ENCODE results near the gene TLCD3A. TPM values are rescaled to one million over a fixed set of nuclear protein-coding genes. Genes with fewer than 3 reads are reported as not detected.

The TLCD3A gene
- total RNA-seq, 3 donors from 2014 or later (not counting 1 experiment from before 2014, with no cell fraction given): 0.75 to 3.1 (median 1.8) TPM

DNA sequence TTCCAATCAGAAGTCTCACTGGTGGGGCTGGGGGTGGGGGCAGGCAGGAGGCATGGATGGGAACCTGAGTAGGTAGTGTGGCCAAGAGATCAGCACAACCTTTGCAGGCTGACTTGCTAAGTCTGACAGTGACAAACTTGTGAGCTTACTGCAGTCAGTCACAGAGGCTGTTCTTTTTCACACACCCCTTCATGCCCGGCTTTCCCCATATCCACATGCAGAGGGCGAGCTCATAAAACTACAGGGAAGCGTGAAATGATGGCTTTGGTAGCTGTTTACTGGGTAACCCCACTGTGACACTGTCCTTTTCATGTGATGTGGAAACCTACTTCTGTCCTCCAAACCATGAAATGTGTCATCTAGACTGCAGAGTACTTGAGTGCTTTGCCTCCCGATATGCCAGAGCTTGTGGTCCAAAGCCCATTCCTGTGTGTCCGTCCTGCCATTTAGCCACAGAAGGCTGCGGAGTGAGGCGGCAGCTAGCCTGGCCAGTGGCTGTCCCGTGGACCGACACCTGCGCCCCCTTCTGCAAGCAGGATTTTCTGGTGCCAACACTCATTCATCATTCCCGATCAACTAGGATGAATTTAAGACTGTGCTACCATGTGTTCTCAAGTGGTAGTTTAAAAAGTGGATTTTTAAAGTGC, 9.9 kb downstream of the TLCD3A start:
- 95% methylated on average over 10 of the region's 11 CpGs for WGBS (ENCODE audit: insufficient coverage)
- Mint-ChIP-seq H3K27ac (no peak overlapping the region), H3K27me3 (ENCODE audit: low read depth in 2 of 2) (no peaks in the 10 kb centered on the region)

GRCh38 chr17:743139-743538, 10.7 kb downstream of the TLCD3A start:
- no peak overlapping the region for H3K27ac Mint-ChIP-seq
- H3K27ac ChIP-seq (ENCODE audit: low read length): no peak overlapping the region
- H3K4me3 ChIP-seq (ENCODE audit: low read length): no peak overlapping the region
- H3K27me3 Mint-ChIP-seq (ENCODE audit: low read depth in 2 of 2): no peaks in the 10 kb centered on the region
- no peak for TF ChIP-seq CTCF (IDR thresholded peaks at IDR 0.05)
- WGBS (ENCODE audit: insufficient coverage): 100% methylated on average over 3 of the region's 4 CpGs
- H3K36me3 ChIP-seq (ENCODE audit: control insufficient read depth, insufficient read depth, low read length): peaks cover 32% of the 10 kb centered on the region
- no peaks in the 10 kb centered on the region for H3K9me3 Mint-ChIP-seq
- DNase-seq: no peak
- H3K36me3 Mint-ChIP-seq: no peaks in the 10 kb centered on the region
- no peaks in the 10 kb centered on the region for H3K27me3 ChIP-seq (ENCODE audit: control insufficient read depth, insufficient read depth, low read length)
- H3K4me1 ChIP-seq (ENCODE audit: control insufficient read depth, insufficient read depth, low read length): no peaks in the 10 kb centered on the region
- ATAC-seq: no peak
- H3K4me1 Mint-ChIP-seq: peaks cover 4 to 9% of the 10 kb centered on the region in 2 donors
- intact Hi-C loops (cut with micrococcal nuclease): no loop called here
- H3K4me3 Mint-ChIP-seq: no peak overlapping the region
- H3K9me3 ChIP-seq (ENCODE audit: control insufficient read depth, insufficient read depth, low read length): no peaks in the 10 kb centered on the region

More for the DNA sequence above, 9.9 kb downstream of the TLCD3A start:
- H3K4me1 ChIP-seq (ENCODE audit: control insufficient read depth, insufficient read depth, low read length): no peaks in the 10 kb centered on the region
- ATAC-seq (no peak), DNase-seq (no peak)
- no peak overlapping the region for H3K4me3 ChIP-seq (ENCODE audit: low read length)
- intact Hi-C loops (cut with micrococcal nuclease): no loop called here
- H3K27ac ChIP-seq (ENCODE audit: low read length): no peak overlapping the region
- peaks cover 0 to 5% of the 10 kb centered on the region in 2 donors for H3K4me1 Mint-ChIP-seq
- H3K4me3 Mint-ChIP-seq: no peak overlapping the region
- H3K36me3 Mint-ChIP-seq: no peaks in the 10 kb centered on the region
- peaks cover 31% of the 10 kb centered on the region for H3K36me3 ChIP-seq (ENCODE audit: control insufficient read depth, insufficient read depth, low read length)
- no peaks in the 10 kb centered on the region for H3K9me3 Mint-ChIP-seq
- TF ChIP-seq CTCF (IDR thresholded peaks at IDR 0.05): no peak
- no peaks in the 10 kb centered on the region for H3K27me3 ChIP-seq (ENCODE audit: control insufficient read depth, insufficient read depth, low read length)
- H3K9me3 ChIP-seq (ENCODE audit: control insufficient read depth, insufficient read depth, low read length): no peaks in the 10 kb centered on the region

- WGBS (ENCODE audit: insufficient coverage): 86% methylated on average over 9 of the region's 9 CpGs
- Mint-ChIP-seq H3K27me3 (ENCODE audit: low read depth in 2 of 2) (no peaks in the 10 kb centered on the region), H3K4me1 (peaks cover 6 to 20% of the 10 kb centered on the region in 2 donors), H3K36me3 (no peaks in the 10 kb centered on the region), H3K4me3 (no peak overlapping the region), H3K9me3 (no peaks in the 10 kb centered on the region), H3K27ac (no peak overlapping the region)
- DNase-seq (no peak), ATAC-seq (no peak)
- no peak for TF ChIP-seq CTCF (IDR thresholded peaks at IDR 0.05)
- Histone ChIP-seq H3K4me1 (ENCODE audit: control insufficient read depth, insufficient read depth, low read length) (no peaks in the 10 kb centered on the region), H3K27ac (ENCODE audit: low read length) (no peak overlapping the region), H3K27me3 (ENCODE audit: control insufficient read depth, insufficient read depth, low read length) (no peaks in the 10 kb centered on the region), H3K36me3 (ENCODE audit: control insufficient read depth, insufficient read depth, low read length) (peaks cover 32% of the 10 kb centered on the region), H3K4me3 (ENCODE audit: low read length) (no peak overlapping the region), H3K9me3 (ENCODE audit: control insufficient read depth, insufficient read depth, low read length) (no peaks in the 10 kb centered on the region)
- intact Hi-C loops (cut with micrococcal nuclease): no loop called here
Measured at GRCh38 chr17:744937-745336, 12.5 kb downstream of the TLCD3A start.

GRCh38 chr17:745406-745805, 13.0 kb downstream of the TLCD3A start:
- H3K27ac ChIP-seq (ENCODE audit: low read length): no peak overlapping the region
- no peak for ATAC-seq
- no peak overlapping the region for H3K4me3 ChIP-seq (ENCODE audit: low read length)
- H3K4me1 Mint-ChIP-seq: peaks cover 10 to 22% of the 10 kb centered on the region in 2 donors
- peaks cover 32% of the 10 kb centered on the region for H3K36me3 ChIP-seq (ENCODE audit: control insufficient read depth, insufficient read depth, low read length)
- H3K27ac Mint-ChIP-seq: no peak overlapping the region
- DNase-seq: no peak
- no peaks in the 10 kb centered on the region for H3K27me3 Mint-ChIP-seq (ENCODE audit: low read depth in 2 of 2)
- 97% methylated on average over 11 of the region's 11 CpGs for WGBS (ENCODE audit: insufficient coverage)
- H3K4me3 Mint-ChIP-seq: no peak overlapping the region
- peaks cover under 1% of the 10 kb centered on the region for H3K4me1 ChIP-seq (ENCODE audit: control insufficient read depth, insufficient read depth, low read length)
- intact Hi-C loops (cut with micrococcal nuclease): no loop called here
- H3K9me3 Mint-ChIP-seq: no peaks in the 10 kb centered on the region
- no peaks in the 10 kb centered on the region for H3K27me3 ChIP-seq (ENCODE audit: control insufficient read depth, insufficient read depth, low read length)
- H3K9me3 ChIP-seq (ENCODE audit: control insufficient read depth, insufficient read depth, low read length): no peaks in the 10 kb centered on the region
- TF ChIP-seq CTCF (IDR thresholded peaks at IDR 0.05): no peak
- no peaks in the 10 kb centered on the region for H3K36me3 Mint-ChIP-seq

Data from natural killer cell (primary cell).